ENCODE measurements around the gene RPL28.

DNA sequence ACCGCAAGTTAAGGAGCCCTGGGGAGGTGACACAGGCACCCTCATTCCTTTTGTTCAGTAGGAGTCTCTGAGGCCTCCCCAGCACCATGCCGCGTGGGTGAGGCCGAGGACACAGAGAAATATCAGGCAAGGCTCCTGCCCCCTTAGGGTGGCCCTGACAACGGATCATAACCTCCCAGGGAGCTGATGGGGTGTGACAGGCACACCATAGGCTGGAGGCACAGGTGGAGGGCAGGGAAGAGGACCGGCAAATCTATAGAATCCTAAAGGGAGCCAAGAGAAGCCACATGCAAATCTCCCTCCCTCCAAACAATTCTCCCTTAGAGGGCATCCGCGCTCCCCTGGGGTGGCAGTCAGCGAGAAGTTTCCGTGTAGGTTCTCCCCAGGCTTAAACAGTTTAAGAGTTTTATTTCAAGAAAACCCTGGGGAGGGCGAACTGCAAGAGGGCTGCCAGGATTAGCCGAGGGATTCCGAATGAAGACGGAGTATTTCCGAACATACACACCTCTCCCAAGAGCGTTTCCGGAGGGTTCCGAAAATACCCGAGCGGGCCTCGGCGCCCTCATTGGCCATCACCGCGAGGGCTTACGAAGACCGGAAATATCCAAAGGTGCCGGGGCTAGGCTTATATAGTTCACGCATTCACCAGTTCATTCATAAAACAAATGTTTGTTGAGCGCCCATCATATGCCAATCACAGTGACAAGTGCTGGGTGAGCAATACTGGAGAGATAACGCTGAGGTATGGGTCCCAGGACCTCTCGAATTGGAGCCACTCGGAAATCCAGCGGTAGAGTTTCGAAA is 610 bp upstream of the RPL28 start:
- no peak for TF ChIP-seq EZH2 (optimal IDR thresholded peaks at IDR 0.05; ENCODE audit: low read depth, low read length)
- TF ChIP-seq, protein P1, sequence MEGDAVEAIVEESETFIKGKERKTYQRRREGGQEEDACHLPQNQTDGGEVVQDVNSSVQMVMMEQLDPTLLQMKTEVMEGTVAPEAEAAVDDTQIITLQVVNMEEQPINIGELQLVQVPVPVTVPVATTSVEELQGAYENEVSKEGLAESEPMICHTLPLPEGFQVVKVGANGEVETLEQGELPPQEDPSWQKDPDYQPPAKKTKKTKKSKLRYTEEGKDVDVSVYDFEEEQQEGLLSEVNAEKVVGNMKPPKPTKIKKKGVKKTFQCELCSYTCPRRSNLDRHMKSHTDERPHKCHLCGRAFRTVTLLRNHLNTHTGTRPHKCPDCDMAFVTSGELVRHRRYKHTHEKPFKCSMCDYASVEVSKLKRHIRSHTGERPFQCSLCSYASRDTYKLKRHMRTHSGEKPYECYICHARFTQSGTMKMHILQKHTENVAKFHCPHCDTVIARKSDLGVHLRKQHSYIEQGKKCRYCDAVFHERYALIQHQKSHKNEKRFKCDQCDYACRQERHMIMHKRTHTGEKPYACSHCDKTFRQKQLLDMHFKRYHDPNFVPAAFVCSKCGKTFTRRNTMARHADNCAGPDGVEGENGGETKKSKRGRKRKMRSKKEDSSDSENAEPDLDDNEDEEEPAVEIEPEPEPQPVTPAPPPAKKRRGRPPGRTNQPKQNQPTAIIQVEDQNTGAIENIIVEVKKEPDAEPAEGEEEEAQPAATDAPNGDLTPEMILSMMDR (IDR thresholded peaks at IDR 0.05; ENCODE audit: low read length) = 0 out of 2 replicates have a peak, but pooled peaks have one; percentile 4
- no peak for TF ChIP-seq EZH2phosphoT487 (IDR thresholded peaks at IDR 0.05; ENCODE audit: low read length)
